Calu3 (cell line): ENCODE measurements around the gene OR10H4. TPM values are rescaled to one million over a fixed set of nuclear protein-coding genes. Genes with fewer than 3 reads are reported as not detected.

Experiments used
- BruUV-seq: library from RNA; stranded (reverse); fragments of 400-500 nt; replicated peaks from 2 replicates; lab custom pipeline; 2021; lab: Mats Ljungman, UMichigan
- CTCF ChIA-PET: fragments of 300-600 bp; sonication (Branson Sonifier 250); formaldehyde crosslinking; loops from one replicate; lab custom pipeline; 2022; ENCODE audit warnings: antibody characterized with exemption; lab: Charles Lee
- DNase-seq: peaks from one replicate; pipeline ENCODE4 v3.0.0; 2022
- H3K27ac Mint-ChIP-seq: one replicate; pipeline ENCODE4 v1.8.0; 2022; ENCODE audit warnings: mixed read lengths; ENCODE audit not compliant: unreplicated experiment
- H3K27me3 Mint-ChIP-seq: one replicate; pipeline ENCODE4 v1.8.0; 2022; ENCODE audit warnings: mixed read lengths; ENCODE audit not compliant: unreplicated experiment
- H3K36me3 Mint-ChIP-seq: one replicate; pipeline ENCODE4 v1.8.0; 2022; ENCODE audit warnings: mild to moderate bottlenecking, moderate library complexity, mixed read lengths; ENCODE audit not compliant: insufficient read depth, unreplicated experiment
- H3K4me1 Mint-ChIP-seq: one replicate; pipeline ENCODE4 v1.8.0; 2022; ENCODE audit warnings: mild to moderate bottlenecking, low read depth, mixed read lengths; ENCODE audit not compliant: unreplicated experiment
- H3K4me3 Mint-ChIP-seq: one replicate; pipeline ENCODE4 v1.8.0; 2022; ENCODE audit warnings: mild to moderate bottlenecking, low read depth, moderate library complexity, mixed read lengths; ENCODE audit not compliant: unreplicated experiment
- H3K9me3 Mint-ChIP-seq: one replicate; pipeline ENCODE4 v1.8.0; 2022; ENCODE audit warnings: low read depth, mixed read lengths; ENCODE audit not compliant: unreplicated experiment
- CTCF ChIP-seq: fragments of 200-600 bp; IDR thresholded peaks from one replicate; pipeline ENCODE4 v1.8.0; 2022; ENCODE audit warnings: antibody characterized with exemption; ENCODE audit not compliant: unreplicated experiment
- intact Hi-C: fragments of 100-400 bp; cut with micrococcal nuclease; formaldehyde crosslinking; loops from one replicate; pipeline ENCODE4 v1.10.0; 2022; ENCODE audit not compliant: unreplicated experiment
- total RNA-seq: library from RNA; stranded (reverse); gene quantifications from 2 replicates; pipeline ENCODE4 v1.2.3, GENCODE V29; 2022

The OR10H4 gene
- total RNA-seq, 1 experiment from 2014 or later: not detected

- peaks cover 16% of the 10 kb centered on the region for H3K27me3 Mint-ChIP-seq
- H3K36me3 Mint-ChIP-seq: no peaks in the 10 kb centered on the region
- CTCF ChIA-PET: no interaction called here
- H3K27ac Mint-ChIP-seq: peak overlapping the region; percentile 38
- H3K9me3 Mint-ChIP-seq: no peaks in the 10 kb centered on the region
- DNase-seq: no peak
- H3K4me3 Mint-ChIP-seq: peak overlapping the region; percentile 28
- intact Hi-C loops: no loop called here
- peaks cover 15% of the 10 kb centered on the region for H3K4me1 Mint-ChIP-seq
- TF ChIP-seq CTCF: no peak
- BruUV-seq: no TSS peak
Measured at GRCh38 chr19:15935167-15935702, 13.6 kb upstream of the OR10H4 start.

- peaks cover 21% of the 10 kb centered on the region for H3K27me3 Mint-ChIP-seq
- H3K36me3 Mint-ChIP-seq: no peaks in the 10 kb centered on the region
- H3K4me1 Mint-ChIP-seq: peaks cover 15% of the 10 kb centered on the region
- no peak overlapping the region for H3K27ac Mint-ChIP-seq
- no peak for TF ChIP-seq CTCF
- CTCF ChIA-PET: no interaction called here
- BruUV-seq: no TSS peak
- no peaks in the 10 kb centered on the region for H3K9me3 Mint-ChIP-seq
- intact Hi-C loops: no loop called here
- DNase-seq: no peak
- H3K4me3 Mint-ChIP-seq: no peak overlapping the region
Measured at GRCh38 chr19:15936173-15936572, 12.6 kb upstream of the OR10H4 start.

- intact Hi-C loops: no loop called here
- DNase-seq: no peak
- H3K27ac Mint-ChIP-seq: no peak overlapping the region
- H3K36me3 Mint-ChIP-seq: no peaks in the 10 kb centered on the region
- no TSS peak for BruUV-seq
- no peak for TF ChIP-seq CTCF
- no peak overlapping the region for H3K4me3 Mint-ChIP-seq
- CTCF ChIA-PET: no interaction called here
- peaks cover 21% of the 10 kb centered on the region for H3K27me3 Mint-ChIP-seq
- H3K4me1 Mint-ChIP-seq: peaks cover 15% of the 10 kb centered on the region
- H3K9me3 Mint-ChIP-seq: no peaks in the 10 kb centered on the region
Measured at GRCh38 chr19:15936950-15937349, 11.9 kb upstream of the OR10H4 start.

- no peak for DNase-seq
- intact Hi-C loops: no loop called here
- BruUV-seq: no TSS peak
- H3K27me3 Mint-ChIP-seq: peaks cover 30% of the 10 kb centered on the region
- no peak overlapping the region for H3K27ac Mint-ChIP-seq
- H3K9me3 Mint-ChIP-seq: no peaks in the 10 kb centered on the region
- H3K4me3 Mint-ChIP-seq: no peak overlapping the region
- no peaks in the 10 kb centered on the region for H3K36me3 Mint-ChIP-seq
- no peak for TF ChIP-seq CTCF
- peaks cover 15% of the 10 kb centered on the region for H3K4me1 Mint-ChIP-seq
- CTCF ChIA-PET: no interaction called here
Measured at GRCh38 chr19:15937771-15938170, 11.0 kb upstream of the OR10H4 start.
